RWPE1 (cell line): Measurements from ENCODE around the gene ULK2.

Experiments used
- CTCF ChIA-PET: fragments of 350-600 bp; sonication (Branson Sonifier 250); formaldehyde crosslinking; extraction: SDS; loops from one replicate; lab custom pipeline; 2021; lab: Yijun Ruan, JAX
- POLR2A ChIA-PET: fragments of 400-600 bp; formaldehyde crosslinking; extraction: SDS; loops from one replicate; lab custom pipeline; 2020; ENCODE audit warnings: antibody characterized with exemption; ENCODE audit not compliant: low non-redundant PET; lab: Yijun Ruan, JAX
- DNase-seq: peaks from one replicate; pipeline ENCODE4 v3.0.0; 2012; ENCODE audit warnings: low spot score
- H3K27ac ChIP-seq: fragments of 450-650 bp; 2 replicates; pipeline ENCODE4 v1.5.1; 2017
- CTCF ChIP-seq: fragments of 450-650 bp; conservative IDR thresholded peaks from 2 replicates; pipeline ENCODE4 v1.5.1; 2017; ENCODE audit warnings: low read depth, mild to moderate bottlenecking

ULK2 gene

DNA sequence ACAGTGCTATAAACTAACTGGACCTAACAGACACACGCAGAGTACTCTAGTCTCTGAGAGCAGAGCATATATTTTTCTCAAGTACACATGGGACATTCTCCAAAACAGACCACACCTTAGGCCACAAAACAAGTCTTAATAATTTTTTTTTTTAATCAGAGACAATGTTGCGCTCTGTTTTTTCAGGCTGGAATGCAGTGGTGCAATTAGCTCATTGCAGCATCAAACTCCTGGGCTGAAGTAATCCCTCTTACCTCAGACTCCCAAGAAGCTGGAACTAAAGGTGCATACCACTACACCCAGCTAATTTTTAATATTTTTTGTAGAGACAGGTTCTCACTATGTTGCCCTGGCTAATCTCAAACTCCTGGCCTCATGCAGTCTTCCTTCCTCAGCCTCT is 37.7 kb downstream of the ULK2 start:
- no peak overlapping the region for H3K27ac ChIP-seq
- CTCF ChIA-PET = no interaction called here
- POLR2A ChIA-PET = no interaction called here
- DNase-seq = no peak
- TF ChIP-seq CTCF = no peak

DNA sequence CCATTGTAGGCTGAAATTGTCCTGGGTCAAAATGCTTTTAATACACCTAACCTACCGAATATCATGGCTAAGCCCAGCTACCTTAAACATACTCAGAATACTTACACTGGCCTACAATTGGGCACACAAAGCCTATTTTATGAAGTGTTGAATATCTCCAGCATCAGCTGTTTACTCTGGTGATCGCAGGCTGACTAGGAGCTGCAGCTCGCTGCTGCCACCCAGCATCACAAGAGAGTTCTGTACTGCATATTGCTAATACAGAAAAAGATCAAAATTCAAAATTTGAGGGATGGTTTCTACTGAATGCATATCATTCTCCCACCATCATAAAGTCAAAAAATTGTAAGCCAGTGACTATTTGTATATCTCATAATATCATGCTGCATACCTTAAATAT is 55.3 kb downstream of the ULK2 start:
- ChIA-PET POLR2A (no interaction called here), CTCF (interaction anchor here (0.6 to 1.1 kb wide), 6 partner anchors 9 to 163 kb away, joined by 3 to 4 read pairs (median 3); no protein-coding TSS in a partner anchor)
- no peak overlapping the region for H3K27ac ChIP-seq
- no peak for DNase-seq
- TF ChIP-seq CTCF = peak; percentile 44; the same call in 1 of the 2 replicates

DNA sequence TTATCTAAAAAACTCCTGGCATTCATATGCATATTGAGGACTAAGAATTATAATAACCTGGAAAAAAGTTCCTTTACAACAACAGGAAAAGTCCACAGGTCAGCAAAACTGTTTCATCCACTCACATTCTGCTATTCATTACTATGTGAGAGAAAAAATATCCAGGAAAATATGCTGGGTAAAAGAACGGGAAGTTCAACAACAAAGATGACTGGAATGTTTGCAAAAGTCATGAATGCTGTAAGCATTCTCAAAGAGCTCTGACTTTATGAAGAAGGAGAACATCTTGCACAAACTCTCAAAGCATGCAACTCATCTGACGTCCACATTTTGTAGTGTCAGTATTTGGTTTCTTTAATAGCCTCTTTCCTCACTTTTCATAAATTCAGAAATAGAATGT is 62.7 kb downstream of the ULK2 start:
- no peak for TF ChIP-seq CTCF
- CTCF ChIA-PET = interaction anchor here (0.5 kb wide), 1 partner anchor 32 kb away, joined by 6 read pairs; no protein-coding TSS in a partner anchor
- no peak for DNase-seq
- POLR2A ChIA-PET = no interaction called here
- no peak overlapping the region for H3K27ac ChIP-seq

- ChIA-PET CTCF (interaction anchor here (0.7 kb wide), 1 partner anchor 19 kb away, joined by 3 read pairs; no protein-coding TSS in a partner anchor), POLR2A (no interaction called here)
- DNase-seq = no peak
These were observed 67.2 kb downstream of the ULK2 start for GRCh38 chr17:19800571-19800970.

GRCh38 chr17:19799796-19800195 is 67.9 kb downstream of the ULK2 start:
- TF ChIP-seq CTCF = no peak
- peak; percentile 12 for DNase-seq
- peak overlapping the region; percentile 50 for H3K27ac ChIP-seq
- ChIA-PET CTCF (interaction anchor here (0.6 kb wide), 2 partner anchors 141 to 386 kb away, joined by 3 to 5 read pairs; no protein-coding TSS in a partner anchor), POLR2A (interaction anchor here (0.5 kb wide), 1 partner anchor 40 kb away, joined by 6 read pairs; no protein-coding TSS in a partner anchor)

More at GRCh38 chr17:19800571-19800970, 67.2 kb downstream of the ULK2 start:
- H3K27ac ChIP-seq = no peak overlapping the region
- TF ChIP-seq CTCF = no peak

DNA sequence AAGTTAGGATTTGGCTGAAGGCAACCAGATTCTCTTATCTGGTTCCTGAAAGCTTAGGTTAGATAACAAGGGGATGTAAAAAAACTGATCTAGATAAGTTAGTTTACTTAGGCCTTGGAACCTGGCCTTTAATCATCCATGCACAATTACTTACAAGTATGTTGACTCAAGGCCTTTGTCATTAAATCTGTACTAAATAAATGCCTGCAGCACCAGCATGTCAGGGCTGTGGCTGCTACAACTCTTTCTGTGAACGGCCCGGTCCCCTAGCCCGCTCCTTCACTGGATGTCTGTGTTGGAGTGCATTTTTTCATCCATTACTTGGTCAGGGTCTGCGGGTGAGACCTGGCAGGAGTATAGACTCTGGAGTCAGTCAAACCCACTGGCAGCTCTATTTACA is 71.3 kb downstream of the ULK2 start:
- ChIA-PET POLR2A (no interaction called here), CTCF (interaction anchor here (0.6 to 1.3 kb wide), 2 partner anchors 18 to 30 kb away, joined by 3 read pairs; no protein-coding TSS in a partner anchor)
- no peak for DNase-seq
- no peak for TF ChIP-seq CTCF
- H3K27ac ChIP-seq = no peak overlapping the region
